ENCODE results near the gene IMP3. TPM values are rescaled to one million over a fixed set of nuclear protein-coding genes. Genes with fewer than 3 reads are reported as not detected.
"Not testable (repeated sequence)": the region's sequence is repeated elsewhere in the genome, so short reads cannot be mapped to it uniquely, and the experiment has no call there.

The IMP3 gene
- total RNA-seq, 1 experiment from 2014 or later = 127 TPM

DNA sequence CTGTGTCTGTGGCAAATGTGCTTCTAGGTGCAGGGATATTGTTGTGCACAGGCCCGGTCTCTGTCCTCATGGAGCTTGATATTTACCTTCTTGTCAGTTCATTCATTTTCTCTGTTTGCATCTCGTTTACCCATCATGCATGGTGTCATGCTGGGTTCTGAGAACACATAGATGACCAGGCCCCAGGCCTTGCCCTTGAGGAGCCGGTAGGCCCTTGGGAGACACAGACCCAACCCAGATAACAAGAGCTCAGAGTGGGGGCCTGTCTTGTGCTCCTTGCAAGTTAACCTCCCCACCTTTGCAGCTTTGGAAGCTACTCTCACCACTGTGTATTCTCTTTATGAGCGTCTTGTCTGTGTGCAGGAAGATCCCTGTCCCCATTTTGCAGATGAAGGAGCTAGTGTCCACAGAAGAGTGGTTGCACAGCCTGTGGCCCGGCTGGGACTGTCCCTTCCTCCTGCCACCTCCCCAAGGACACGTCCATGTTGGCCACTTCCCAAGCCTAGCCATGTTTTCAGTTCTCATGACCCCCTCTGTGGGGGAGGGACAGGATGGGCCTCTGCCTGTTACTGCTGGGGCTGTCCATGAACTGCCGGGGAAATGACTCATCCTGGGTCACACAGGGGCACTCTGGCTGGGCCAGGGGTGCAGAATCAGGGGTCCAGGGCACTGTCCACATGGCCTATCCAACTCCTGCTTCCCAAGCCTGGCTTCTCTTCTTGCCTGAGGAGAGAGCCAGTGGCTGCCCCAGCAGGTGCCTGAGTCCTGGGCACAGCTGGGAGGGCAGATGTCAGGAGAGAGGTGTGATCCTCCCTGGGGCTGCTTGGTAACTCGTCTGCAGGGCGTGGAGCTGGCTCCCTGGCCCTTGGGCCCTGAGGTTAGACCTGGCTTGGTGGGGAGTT is 11.1 kb upstream of the IMP3 start:
- peak; percentile 76 for DNase-seq (ENCODE audit: low read depth)

DNA sequence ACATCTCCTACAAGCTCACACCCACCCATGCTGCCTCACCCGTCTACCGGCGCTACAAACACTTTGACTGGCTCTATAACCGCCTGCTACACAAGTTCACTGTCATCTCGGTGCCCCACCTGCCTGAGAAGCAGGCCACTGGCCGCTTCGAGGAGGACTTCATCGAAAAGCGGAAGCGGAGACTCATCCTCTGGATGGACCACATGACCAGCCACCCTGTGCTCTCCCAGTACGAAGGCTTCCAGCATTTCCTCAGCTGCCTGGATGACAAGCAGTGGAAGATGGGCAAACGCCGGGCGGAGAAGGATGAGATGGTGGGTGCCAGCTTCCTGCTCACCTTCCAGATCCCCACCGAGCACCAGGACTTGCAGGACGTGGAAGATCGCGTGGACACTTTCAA is 9.8 kb upstream of the IMP3 start:
- DNase-seq (ENCODE audit: low read depth) = no peak

DNA sequence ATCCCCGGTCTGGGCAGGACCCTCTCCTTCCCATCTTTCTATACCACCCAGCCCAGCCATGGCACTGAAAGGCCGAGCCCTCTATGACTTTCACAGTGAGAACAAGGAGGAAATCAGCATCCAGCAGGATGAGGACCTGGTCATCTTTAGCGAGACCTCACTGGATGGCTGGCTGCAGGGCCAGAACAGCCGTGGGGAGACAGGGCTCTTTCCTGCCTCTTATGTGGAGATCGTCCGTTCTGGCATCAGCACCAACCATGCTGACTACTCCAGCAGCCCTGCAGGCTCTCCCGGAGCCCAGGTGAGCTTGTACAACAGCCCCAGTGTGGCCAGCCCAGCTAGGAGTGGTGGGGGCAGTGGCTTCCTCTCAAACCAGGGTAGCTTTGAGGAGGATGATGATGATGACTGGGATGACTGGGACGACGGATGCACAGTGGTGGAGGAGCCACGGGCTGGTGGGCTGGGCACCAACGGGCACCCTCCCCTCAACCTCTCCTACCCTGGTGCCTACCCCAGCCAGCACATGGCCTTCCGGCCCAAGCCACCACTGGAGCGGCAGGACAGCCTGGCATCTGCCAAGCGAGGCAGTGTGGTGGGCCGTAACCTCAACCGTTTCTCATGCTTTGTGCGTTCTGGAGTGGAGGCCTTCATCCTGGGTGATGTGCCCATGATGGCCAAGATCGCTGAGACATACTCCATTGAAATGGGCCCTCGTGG is 9.2 kb upstream of the IMP3 start:
- no peak for DNase-seq (ENCODE audit: low read depth)

DNA sequence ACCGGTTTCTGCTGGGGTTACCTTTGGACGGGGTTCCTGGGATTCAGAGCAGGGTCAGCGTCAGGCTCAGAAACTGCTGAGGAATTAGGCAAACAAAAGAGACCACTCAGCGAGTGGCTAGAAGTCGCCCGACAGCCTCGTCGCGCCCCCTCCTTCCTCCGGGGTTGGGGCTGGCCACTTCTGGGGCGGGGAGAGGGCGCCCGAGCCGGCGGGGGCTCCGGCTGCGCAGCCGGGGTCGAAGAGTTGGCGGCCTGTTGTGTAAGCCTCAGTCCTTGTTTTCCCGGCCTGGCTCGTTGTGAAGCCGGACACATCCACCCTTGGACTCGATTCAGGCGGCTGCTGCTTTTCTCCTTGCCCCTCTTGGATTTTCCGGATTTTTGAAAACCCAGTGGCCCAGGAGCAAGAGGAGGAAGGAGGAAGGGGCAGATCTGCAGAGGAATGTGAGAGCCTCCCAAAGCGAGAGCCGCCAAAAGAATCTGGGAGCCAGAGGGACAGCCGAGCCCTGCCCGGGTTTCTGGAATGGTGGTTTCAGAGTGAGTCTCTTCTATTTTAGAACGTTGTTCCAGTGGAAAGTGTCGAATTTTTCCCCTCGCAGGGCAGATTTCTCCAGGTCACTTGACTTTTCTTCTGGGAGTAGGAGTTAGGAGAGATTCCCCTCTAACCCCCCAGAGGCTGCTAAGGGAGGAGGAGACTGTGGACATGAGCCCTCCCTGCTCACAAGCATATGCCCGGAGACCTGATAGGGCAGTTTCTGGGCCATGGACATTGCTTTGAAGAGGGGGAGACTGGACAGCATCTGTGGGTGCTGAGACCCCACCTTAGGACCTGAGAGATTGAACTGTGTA is 8.4 kb upstream of the IMP3 start:
- DNase-seq (ENCODE audit: low read depth) = peak; percentile 22

DNA sequence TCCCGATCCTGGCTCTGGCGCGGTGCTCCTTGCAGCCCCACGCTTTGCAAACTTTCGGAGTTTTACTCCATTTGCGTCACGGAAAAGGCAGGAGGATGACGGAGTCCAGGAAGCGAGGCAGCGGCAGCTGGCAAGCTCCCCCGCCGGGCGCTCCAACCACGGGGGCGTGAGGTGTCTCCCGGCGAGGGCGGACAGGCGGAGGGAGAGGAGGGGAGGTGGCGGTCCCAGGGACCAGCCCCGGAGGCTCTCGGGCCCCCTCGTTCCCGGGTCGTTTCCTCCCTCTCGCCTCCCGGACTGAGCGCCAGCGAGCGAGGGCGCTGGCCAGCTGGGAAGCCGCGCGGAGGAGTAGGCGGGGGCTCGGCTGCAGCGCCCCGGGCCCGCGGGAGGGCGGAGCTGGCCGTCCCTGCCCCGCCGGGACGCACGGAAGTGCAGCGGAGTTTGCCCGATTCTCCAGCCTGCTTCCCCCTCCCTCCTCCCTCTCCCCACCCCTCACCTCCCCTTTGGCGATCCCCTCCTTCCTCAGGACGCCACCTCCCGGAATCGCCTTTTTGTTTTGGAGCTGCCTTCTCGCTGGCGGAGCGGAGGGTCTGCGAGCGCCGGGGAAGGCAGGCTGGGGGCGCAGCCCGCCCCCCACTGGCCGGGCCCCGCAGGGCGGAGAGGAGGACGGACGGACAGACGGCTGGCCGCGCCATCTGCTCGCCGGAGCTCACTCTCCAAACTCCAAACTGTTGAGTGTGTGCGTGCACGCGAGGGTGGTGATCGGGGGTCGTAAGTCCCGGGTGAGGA is 7.5 kb upstream of the IMP3 start, which contains the start of gene SNX33:
Gene SNX33, plus strand, starts transcription at position 543 of the 786 bp plus-strand sequence. CDS start 1,191 bp downstream, outside the sequence.
- DNase-seq (ENCODE audit: low read depth) = peak; percentile 86

DNA sequence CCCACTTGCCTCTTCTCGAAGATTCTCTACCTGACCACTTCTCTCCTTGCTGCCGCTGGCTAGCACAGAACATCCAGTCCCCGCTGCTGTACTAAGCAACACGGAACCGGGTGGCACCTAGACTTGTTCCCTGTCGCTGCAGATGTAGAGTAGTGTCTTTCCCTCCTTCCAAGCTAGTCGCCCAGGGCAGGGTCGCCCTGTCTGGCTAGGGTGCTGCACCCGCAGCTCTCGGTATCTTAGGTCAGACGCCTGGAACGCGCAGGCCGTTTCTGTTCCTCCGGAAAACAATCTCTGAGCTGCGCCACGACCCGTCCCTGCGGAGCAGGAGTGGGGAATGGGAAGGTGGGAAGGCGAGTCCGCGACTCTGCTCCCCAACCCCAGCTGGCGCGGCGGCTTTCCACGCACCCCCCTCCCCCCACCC is 6.9 kb upstream of the IMP3 start:
- DNase-seq (ENCODE audit: low read depth) = no peak

DNA sequence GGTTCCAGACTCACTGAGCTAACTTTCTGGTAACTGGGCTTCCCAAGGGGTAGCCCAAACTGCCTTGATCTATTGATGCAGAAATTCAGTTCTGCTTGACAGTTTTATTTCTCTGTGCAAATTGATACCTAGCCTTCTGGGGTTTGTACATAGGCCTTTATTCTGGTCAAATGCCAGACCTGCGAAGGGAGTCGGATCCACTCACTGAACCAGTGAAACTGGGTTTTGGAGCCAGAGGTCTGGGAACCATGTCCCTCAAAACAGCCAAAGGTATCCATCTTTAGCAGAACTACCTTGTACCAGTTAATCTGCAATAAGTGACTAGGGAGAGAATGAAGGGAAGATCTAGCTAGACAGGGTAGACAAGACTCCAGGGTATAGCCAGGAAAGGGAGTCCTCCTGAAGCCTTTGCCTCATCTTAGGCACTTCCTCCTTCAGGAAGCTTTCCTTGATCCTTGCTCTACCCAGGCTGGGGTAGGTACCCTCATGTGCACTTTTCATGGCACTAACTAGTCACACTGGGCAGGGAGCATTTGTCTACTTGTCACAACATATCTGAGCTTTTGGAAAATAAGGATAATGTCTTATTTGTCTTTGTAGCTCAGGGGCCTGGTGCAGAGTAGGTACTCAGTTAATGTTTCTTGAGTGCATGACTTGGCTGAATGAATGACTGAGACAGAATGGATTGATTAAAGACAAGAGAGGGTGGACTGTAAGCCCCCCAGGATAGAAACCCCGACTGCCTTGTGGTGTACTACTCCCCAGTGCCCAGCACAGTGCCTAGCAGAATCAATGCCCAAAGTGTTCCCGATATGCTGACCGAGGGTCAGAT is 6.3 kb upstream of the IMP3 start:
- no peak for DNase-seq (ENCODE audit: low read depth)

DNA sequence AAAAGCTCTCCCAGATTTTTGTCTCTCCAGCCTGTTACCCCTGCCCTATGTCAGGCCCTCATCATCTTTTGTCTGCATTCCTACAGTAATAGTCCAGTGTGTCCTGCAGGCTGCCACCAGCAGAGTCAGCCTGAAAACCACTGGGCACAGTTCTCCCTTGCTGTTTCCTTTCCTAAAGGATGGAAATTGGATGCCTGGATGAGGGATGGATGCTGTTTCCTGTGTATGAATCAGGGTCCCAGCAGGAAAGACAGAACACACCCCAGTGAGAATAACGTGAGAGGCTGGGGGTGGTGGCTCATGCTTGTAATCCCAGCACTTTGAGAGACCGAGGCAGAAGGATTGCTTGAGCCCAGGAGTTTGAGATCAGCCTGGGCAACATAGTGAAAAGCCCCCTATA is 4.4 kb upstream of the IMP3 start:
- no peak for DNase-seq (ENCODE audit: low read depth)

DNA sequence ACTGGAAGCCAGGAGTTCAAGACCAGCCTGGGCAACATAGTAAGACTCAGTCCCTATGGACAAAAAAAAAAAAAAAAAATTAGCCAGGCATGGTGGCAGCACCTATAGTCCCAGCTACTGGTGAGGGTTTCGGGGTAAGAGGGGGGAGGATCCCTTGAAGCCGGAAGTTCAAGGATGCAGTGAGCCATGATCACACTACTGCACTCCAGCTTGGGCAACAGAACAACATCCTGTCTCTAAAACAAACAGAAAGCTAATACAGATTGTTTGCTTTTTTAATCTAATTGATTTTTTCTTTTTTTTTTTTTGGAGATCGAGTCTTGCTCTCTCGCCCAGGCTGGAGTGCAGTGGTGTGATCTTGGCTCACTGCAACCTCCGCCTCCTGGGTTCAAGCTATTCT is 1.6 kb upstream of the IMP3 start:
- DNase-seq (ENCODE audit: low read depth) = no peak

DNA sequence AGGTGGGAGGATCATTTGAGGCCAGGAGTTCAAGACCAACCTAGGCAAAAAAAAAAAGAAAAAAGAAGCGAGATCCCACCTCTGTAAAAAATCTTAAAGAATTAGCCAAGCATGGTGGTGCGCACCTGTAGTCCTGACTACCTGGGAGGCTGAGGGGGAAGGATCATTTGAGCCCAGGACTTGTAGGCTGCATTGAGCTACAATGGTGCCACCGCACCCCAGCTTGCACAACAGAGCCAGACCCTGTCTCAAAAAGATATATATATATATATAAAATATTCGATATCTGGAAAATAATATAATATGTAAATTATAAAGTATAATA is 1.1 kb upstream of the IMP3 start:
- DNase-seq (ENCODE audit: low read depth) = no peak

DNA sequence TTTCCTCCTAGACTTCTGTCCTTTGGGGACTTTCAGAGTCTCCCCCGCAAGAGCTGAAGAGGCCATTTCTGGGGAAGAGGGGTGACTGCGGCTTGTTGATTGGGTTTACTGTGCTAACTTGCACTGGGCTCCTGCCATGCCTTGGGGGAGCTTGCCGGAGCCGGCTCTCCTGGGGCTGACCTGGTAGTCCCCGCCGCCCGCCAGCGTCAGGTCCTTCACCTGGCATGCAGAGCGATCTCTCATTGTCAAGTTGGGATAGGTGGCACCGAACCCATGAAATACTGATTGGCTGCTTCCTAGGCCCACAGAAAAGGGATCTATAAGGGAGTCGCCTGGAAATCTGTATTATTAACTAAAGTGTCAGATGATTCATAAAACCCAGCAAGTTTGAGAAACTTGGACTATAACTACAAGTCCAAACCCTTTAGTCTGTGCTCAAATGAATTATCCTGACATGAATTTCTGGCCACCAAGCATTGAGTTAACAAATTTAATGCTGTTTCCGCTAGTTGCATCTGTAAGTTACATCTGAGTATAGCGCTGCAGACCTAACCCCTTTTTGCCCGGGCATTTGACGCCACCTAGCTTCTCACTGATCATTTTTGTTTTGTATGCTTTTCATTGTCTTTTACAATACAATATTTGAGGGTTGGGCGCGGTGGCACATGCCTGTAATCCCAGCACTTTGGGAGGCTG is 607 bp upstream of the IMP3 start:
- peak; percentile 74 for DNase-seq (ENCODE audit: low read depth)

DNA sequence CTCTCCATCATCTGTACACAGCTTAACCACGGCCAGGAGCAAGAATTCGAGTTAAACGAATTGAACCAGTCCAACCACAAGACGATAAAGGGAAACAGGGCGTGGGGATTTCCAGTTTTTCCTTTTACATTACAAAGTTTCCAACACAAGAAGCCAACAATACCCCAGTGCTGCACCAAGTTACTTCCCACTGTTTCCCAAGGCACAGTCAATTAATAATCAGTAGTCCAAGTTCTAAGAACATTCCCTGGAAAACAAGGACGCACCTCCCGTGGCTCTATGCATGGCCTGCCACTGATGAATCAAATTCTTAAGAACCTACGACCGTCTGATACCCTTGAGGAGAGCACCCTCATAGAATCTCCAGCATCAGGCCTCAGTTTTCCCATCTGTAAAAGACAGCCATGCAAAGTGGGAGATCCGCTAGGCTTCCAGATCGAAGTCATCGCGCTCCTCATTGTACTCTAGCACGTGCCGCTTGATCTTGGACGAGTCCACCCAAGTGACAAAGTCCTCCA is 774 bp downstream of the IMP3 start:
- DNase-seq (ENCODE audit: low read depth) = peak; percentile 13

DNA sequence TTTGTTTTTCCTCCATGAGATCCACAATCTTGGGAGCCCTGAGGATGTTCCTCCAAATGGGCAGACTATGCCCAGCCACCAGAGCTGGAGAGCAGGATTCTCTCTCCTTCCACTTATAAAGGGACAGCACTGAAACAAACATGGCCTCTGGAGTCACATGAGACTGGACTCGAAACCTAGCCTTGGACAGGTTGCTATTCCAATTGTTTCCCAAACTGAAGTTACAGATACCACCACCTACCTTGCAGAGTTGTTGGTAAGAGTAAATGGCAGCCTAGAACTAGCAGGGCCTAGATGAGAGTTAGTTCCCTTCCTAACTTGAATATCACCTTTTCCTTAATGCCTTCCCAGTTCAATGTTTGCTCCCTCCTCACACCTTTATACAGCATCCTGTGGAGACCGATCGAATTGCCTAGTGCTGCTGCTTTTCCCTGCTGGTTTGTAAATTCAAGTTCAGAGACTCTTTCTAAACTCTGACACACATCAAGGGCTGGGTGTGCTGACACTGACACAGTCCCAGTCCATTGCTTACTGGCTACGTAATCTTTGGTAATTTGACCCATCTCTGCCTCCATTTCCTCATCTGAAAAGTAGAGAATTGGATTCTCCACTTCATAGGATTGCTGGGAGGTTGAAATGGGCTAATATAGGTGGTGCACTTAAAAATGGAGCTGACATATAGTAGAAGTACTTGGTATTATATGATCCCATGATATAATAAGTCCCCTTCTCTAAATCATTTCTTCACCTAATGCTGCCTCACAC is 2.6 kb downstream of the IMP3 start:
- DNase-seq (ENCODE audit: low read depth) = no peak

DNA sequence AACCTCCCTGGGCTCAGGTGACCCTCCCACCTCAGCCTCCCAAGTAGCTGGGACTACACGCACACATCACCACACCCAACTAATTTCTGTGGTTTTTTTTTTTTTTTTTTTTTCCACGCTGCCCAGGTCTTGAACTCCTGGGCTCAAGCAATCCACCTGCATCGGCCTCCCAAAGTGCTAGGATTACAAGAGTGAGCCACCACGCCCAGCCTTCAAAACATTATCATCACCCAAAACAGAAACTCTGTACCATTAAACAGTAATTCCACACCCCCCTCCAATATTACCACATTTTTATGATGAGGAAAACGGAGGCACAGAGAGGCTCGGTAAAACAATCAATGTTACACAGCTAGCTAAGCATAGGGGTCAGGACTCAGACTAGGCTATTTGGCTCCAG is 4.0 kb downstream of the IMP3 start:
- DNase-seq (ENCODE audit: low read depth) = no peak

DNA sequence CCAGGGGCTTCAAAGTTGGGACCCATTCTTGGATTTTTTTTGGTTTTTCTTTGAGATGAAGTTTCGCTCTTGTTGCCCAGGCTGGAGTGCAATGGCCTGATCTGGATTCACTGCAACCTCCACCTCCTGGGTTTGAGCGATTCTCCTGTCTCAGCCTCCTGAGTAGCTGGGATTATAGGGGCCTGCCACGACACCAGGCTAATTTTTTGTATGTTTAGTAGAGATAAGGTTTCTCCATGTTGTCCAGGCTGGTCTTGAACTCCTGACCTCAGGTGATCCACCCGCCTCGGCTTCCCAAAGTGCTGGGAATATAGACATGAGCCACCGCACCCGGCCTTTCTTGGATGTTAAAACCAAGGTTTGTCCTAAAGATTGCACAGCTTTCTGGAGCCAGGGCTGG is 6.1 kb downstream of the IMP3 start:
- not testable (repeated sequence) for DNase-seq (ENCODE audit: low read depth)

DNA sequence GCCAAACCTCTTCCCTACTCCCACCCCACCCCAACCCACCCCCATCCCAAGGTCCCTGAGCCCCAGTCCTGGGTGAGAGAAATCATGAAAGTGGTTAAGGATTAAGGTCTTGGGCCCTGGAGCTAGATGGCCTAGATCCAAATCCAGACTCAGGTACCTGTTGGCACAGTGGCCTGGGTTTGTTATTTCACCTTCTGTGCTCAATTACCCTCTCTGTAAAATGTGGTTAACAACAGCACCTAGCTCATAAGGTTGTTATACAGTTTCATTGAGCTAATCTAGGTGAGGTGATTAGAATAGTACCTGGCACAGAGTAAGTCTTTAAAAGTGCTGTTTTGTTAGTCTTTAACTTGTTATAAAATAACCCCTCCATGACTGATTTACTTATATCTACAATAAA is 8.1 kb downstream of the IMP3 start:
- DNase-seq (ENCODE audit: low read depth) = no peak

DNA sequence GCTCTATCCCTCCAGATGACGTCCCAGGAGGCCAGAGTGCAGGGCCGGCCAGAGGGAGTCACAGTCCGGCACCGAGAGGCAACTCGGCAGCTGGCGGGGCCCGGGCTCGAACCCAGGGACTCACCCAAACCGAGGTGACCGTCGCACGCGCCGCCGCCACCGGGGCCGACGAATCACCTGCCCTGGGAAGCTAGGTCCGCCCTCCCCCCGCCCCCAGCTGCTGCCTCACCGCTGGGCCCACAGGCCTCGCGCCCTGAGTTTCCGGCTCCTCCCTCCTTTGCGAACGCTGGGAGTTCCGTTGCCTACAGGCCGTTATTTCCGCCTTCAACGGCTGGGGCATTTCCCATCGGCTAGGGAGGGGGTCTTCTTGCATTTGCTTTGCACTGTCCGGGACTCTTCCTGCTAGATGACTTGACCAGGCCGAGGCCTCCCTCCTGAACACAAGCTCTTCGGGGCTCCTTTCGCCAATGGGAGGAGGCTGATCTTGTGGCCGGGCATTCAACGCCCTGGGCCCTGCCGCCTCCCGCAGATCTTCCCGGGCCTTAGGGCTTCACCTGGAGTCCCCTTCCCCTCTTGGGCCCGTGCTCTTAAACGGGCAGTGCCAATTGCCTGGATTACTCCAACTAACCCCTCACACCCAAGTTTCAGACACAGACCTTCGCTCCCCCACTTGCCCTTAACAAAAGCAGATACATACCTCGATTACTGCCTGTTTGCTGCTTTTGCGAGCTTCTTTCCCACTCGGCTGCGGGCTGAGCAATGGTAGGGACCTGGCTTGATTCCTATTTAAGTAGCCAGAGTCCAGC is 14.3 kb downstream of the IMP3 start, which contains the start of gene SNUPN:
Gene SNUPN, minus strand, starts transcription at position 184 of the 806 bp plus-strand sequence. CDS start 4,674 bp downstream, outside the sequence.
- DNase-seq (ENCODE audit: low read depth) = peak; percentile 90

DNA sequence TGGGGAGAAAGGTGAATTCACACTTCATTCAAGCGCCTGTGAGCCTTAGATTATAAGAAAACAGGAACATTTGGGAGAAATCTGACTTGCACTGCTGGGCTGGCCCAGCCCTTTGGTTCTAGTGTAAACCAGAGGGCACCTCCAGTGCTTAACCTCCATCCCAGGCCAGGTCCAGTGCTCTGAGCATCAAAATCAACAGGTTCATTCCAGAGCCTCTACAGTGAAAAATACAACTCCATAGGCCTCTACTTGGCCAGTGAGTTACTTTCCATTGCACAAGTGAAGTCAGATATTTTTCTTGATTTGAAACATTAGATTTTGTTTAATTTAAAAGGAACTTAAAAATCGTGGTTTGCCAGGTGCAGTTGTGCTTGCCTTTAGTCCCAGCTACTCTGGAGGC is 17.5 kb downstream of the IMP3 start:
- DNase-seq (ENCODE audit: low read depth) = no peak
